ENCODE results near the gene PLCB1.

DNA sequence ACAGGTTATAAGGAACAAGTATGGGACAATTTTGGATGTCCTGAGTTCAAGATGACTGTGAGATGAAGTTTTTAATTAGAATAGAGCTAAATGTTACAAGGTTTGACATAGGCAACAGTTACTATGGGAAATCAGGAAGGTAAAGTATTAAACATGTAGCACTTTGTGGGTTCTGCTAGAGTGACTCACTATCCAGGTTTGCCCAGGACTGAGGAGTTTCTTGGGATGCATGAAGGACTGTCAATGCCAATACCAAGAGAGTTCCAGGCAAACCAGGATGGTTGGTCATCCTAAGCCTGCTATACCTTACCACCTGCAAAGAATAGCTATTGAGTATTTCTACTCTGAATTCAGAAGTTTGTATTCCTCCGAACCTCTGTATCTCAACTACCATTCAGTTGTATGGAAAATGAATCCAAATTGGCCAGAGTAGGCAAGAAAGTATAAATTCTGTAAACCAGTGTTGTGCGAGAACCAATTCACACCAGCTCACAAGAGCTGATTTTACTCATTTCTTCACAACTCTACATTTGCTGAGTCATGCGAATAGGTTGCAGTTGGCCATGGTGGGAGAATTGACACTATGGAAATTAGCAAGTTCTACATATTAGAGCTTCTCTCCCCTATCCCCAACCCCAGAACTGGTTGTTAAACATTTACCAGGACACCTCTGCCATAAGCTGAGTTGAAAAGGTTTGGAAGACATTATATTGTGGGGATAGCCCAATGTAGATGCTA lies 449.5 kb downstream of the PLCB1 start:
- TF ChIP-seq, protein P1, sequence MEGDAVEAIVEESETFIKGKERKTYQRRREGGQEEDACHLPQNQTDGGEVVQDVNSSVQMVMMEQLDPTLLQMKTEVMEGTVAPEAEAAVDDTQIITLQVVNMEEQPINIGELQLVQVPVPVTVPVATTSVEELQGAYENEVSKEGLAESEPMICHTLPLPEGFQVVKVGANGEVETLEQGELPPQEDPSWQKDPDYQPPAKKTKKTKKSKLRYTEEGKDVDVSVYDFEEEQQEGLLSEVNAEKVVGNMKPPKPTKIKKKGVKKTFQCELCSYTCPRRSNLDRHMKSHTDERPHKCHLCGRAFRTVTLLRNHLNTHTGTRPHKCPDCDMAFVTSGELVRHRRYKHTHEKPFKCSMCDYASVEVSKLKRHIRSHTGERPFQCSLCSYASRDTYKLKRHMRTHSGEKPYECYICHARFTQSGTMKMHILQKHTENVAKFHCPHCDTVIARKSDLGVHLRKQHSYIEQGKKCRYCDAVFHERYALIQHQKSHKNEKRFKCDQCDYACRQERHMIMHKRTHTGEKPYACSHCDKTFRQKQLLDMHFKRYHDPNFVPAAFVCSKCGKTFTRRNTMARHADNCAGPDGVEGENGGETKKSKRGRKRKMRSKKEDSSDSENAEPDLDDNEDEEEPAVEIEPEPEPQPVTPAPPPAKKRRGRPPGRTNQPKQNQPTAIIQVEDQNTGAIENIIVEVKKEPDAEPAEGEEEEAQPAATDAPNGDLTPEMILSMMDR (conservative IDR thresholded peaks at IDR 0.05; ENCODE audit: low read depth, low read length): no peak
- TF ChIP-seq EZH2 (IDR thresholded peaks at IDR 0.05; ENCODE audit: borderline replicate concordance, low read depth, low read length, poor library complexity, severe bottlenecking): no peak
